ENCODE results near the gene HIBCH.

The HIBCH gene

GRCh38 chr2:190205657-190206056, 114.0 kb downstream of the HIBCH start:
- no peaks in the 10 kb centered on the region for H4K20me1 ChIP-seq (ENCODE audit: insufficient read depth)
- no peaks in the 10 kb centered on the region for H3K4me1 ChIP-seq (ENCODE audit: low read depth, poor library complexity, severe bottlenecking)
- H3K36me3 ChIP-seq (ENCODE audit: insufficient read depth): no peaks in the 10 kb centered on the region
- no peaks in the 10 kb centered on the region for H3K79me2 ChIP-seq (ENCODE audit: insufficient read depth, low read depth)
- TF ChIP-seq CTCF (conservative IDR thresholded peaks at IDR 0.05; ENCODE audit: low read depth, low read length): no peak
- H3K9ac ChIP-seq: no peak overlapping the region
- H3K4me3 ChIP-seq (IDR thresholded peaks at IDR 0.05; ENCODE audit: insufficient read depth, low read depth, low read length): no peak overlapping the region
- no peak overlapping the region for H3K27ac ChIP-seq
- no peak overlapping the region for H2AFZ ChIP-seq (ENCODE audit: low read depth)
- no peak overlapping the region for H3K4me2 ChIP-seq
- no peaks in the 10 kb centered on the region for H3K27me3 ChIP-seq (ENCODE audit: insufficient read depth, low read depth)

GRCh38 chr2:190202604-190203003, 117.0 kb downstream of the HIBCH start:
- no peak overlapping the region for H3K27ac ChIP-seq
- no peaks in the 10 kb centered on the region for H3K27me3 ChIP-seq (ENCODE audit: insufficient read depth, low read depth)
- H3K9ac ChIP-seq: no peak overlapping the region
- no peak overlapping the region for H2AFZ ChIP-seq (ENCODE audit: low read depth)
- no peak overlapping the region for H3K4me3 ChIP-seq (IDR thresholded peaks at IDR 0.05; ENCODE audit: insufficient read depth, low read depth, low read length)
- no peak overlapping the region for H3K4me2 ChIP-seq
- H4K20me1 ChIP-seq (ENCODE audit: insufficient read depth): no peaks in the 10 kb centered on the region
- no peaks in the 10 kb centered on the region for H3K79me2 ChIP-seq (ENCODE audit: insufficient read depth, low read depth)
- TF ChIP-seq CTCF (conservative IDR thresholded peaks at IDR 0.05; ENCODE audit: low read depth, low read length): no peak
- no peaks in the 10 kb centered on the region for H3K4me1 ChIP-seq (ENCODE audit: low read depth, poor library complexity, severe bottlenecking)
- H3K36me3 ChIP-seq (ENCODE audit: insufficient read depth): no peaks in the 10 kb centered on the region

- Histone ChIP-seq H3K36me3 (ENCODE audit: insufficient read depth) (no peaks in the 10 kb centered on the region), H3K27ac (no peak overlapping the region)
Measured at GRCh38 chr2:190202018-190202417, 117.6 kb downstream of the HIBCH start.

GRCh38 chr2:190200603-190201002, 119.0 kb downstream of the HIBCH start:
- no peak overlapping the region for H3K27ac ChIP-seq
- TF ChIP-seq CTCF (conservative IDR thresholded peaks at IDR 0.05; ENCODE audit: low read depth, low read length): no peak
- no peaks in the 10 kb centered on the region for H4K20me1 ChIP-seq (ENCODE audit: insufficient read depth)
- no peak overlapping the region for H3K9ac ChIP-seq
- no peaks in the 10 kb centered on the region for H3K4me1 ChIP-seq (ENCODE audit: low read depth, poor library complexity, severe bottlenecking)
- no peaks in the 10 kb centered on the region for H3K79me2 ChIP-seq (ENCODE audit: insufficient read depth, low read depth)
- H3K36me3 ChIP-seq (ENCODE audit: insufficient read depth): no peaks in the 10 kb centered on the region
- H3K4me2 ChIP-seq: no peak overlapping the region
- no peak overlapping the region for H3K4me3 ChIP-seq (IDR thresholded peaks at IDR 0.05; ENCODE audit: insufficient read depth, low read depth, low read length)
- no peaks in the 10 kb centered on the region for H3K27me3 ChIP-seq (ENCODE audit: insufficient read depth, low read depth)
- H2AFZ ChIP-seq (ENCODE audit: low read depth): no peak overlapping the region

More at GRCh38 chr2:190202018-190202417, 117.6 kb downstream of the HIBCH start:
- Histone ChIP-seq H3K4me1 (ENCODE audit: low read depth, poor library complexity, severe bottlenecking) (no peaks in the 10 kb centered on the region), H3K27me3 (ENCODE audit: insufficient read depth, low read depth) (no peaks in the 10 kb centered on the region), H2AFZ (ENCODE audit: low read depth) (no peak overlapping the region), H3K4me2 (no peak overlapping the region), H3K9ac (no peak overlapping the region), H4K20me1 (ENCODE audit: insufficient read depth) (no peaks in the 10 kb centered on the region), H3K79me2 (ENCODE audit: insufficient read depth, low read depth) (no peaks in the 10 kb centered on the region), H3K4me3 (IDR thresholded peaks at IDR 0.05; ENCODE audit: insufficient read depth, low read depth, low read length) (no peak overlapping the region)
- TF ChIP-seq CTCF (conservative IDR thresholded peaks at IDR 0.05; ENCODE audit: low read depth, low read length): no peak
